ENCODE results near the gene INAFM1.

The INAFM1 gene

DNA sequence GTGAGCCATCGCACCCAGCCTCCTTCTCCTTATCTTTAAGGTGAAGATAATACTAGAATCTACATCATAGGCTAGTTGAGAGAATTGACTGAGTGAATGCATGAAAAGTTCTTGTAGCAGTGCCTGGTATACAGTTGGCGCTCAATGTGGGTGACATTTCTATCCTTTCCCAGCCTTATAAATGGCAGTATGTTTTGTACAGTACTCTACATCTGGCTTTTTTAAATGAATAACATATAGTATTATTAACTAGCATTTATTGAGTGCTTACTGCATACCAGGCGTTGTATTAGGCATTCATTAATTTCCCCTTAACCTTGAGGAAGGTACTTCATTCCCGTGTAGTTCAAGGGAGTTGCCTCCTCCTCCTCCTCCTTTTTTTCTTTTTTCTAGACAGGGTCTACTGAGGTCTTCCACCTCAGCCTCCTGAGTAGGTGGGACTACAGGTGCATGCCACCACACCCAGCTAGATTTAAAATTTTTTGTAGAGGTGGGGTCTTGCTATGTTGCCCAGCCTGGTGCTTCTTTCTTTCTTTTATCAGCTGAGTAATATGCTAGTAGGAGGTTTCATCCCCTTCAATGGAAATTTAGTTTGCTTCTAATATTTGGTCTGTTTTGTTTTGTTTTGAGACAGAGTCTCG, 37.8 kb downstream of the INAFM1 start:
- Histone ChIP-seq H3F3A (ENCODE audit: insufficient read depth, low read length) (no peaks in the 10 kb centered on the region), H3K4me2 (ENCODE audit: low read depth, low read length) (no peak overlapping the region), H3K4me3 (ENCODE audit: low read length) (no peak overlapping the region), H3K9me3 (replicated peaks; ENCODE audit: insufficient read depth, low read length) (no peaks in the 10 kb centered on the region), H3K27ac (ENCODE audit: low read length) (no peak overlapping the region), H3K9ac (ENCODE audit: low read length) (no peak overlapping the region), H3K9me2 (replicated peaks; ENCODE audit: insufficient read depth, low read length) (no peaks in the 10 kb centered on the region), H3K79me2 (ENCODE audit: low read length) (no peaks in the 10 kb centered on the region), H2AFZ (ENCODE audit: low read length) (no peak overlapping the region), H4K20me1 (ENCODE audit: insufficient read depth, low read length) (no peaks in the 10 kb centered on the region), H3K27me3 (replicated peaks; ENCODE audit: insufficient read depth, low read length) (peaks cover 79% of the 10 kb centered on the region), H3K4me1 (ENCODE audit: low read length) (no peaks in the 10 kb centered on the region), H3K36me3 (replicated peaks; ENCODE audit: insufficient read depth, low read length) (no peaks in the 10 kb centered on the region)
- no peak for TF ChIP-seq EZH2 (optimal IDR thresholded peaks at IDR 0.05; ENCODE audit: low read depth, low read length)
- no peak for TF ChIP-seq EZH2phosphoT487 (IDR thresholded peaks at IDR 0.05; ENCODE audit: low read length)
- TF ChIP-seq, protein P1, sequence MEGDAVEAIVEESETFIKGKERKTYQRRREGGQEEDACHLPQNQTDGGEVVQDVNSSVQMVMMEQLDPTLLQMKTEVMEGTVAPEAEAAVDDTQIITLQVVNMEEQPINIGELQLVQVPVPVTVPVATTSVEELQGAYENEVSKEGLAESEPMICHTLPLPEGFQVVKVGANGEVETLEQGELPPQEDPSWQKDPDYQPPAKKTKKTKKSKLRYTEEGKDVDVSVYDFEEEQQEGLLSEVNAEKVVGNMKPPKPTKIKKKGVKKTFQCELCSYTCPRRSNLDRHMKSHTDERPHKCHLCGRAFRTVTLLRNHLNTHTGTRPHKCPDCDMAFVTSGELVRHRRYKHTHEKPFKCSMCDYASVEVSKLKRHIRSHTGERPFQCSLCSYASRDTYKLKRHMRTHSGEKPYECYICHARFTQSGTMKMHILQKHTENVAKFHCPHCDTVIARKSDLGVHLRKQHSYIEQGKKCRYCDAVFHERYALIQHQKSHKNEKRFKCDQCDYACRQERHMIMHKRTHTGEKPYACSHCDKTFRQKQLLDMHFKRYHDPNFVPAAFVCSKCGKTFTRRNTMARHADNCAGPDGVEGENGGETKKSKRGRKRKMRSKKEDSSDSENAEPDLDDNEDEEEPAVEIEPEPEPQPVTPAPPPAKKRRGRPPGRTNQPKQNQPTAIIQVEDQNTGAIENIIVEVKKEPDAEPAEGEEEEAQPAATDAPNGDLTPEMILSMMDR (IDR thresholded peaks at IDR 0.05; ENCODE audit: low read length), result no peak
- DNase-seq, result no peak

DNA sequence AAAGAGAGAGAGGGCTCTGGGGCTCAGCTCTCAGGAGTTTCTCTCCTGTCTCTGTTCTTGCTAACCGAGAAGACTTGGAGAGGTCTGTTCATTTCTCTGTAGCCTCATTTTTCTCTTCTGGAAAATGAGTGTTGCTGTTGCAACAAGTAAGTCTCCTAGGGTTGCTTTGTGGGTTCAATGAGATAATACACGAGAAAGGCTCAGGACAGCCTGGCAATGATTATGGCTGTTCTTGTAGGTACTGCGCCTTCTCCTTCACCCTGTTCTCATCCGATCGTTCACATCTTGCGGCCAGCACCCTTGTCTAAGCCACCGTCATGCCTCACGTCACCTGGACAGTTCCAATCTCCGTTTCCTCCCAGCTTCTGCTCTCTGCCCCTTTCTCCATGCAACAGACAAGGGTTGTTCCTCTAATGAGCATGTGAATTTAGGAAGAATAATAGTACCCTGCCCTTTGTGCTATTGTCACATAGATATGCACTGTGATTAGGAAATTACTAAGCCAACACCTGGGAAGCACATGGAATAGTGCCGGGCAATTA, 39.1 kb downstream of the INAFM1 start:
- no peak overlapping the region for H3K4me2 ChIP-seq (ENCODE audit: low read depth, low read length)
- no peak overlapping the region for H3K9ac ChIP-seq (ENCODE audit: low read length)
- H3K27me3 ChIP-seq (replicated peaks; ENCODE audit: insufficient read depth, low read length), result peaks cover 75% of the 10 kb centered on the region
- no peak for DNase-seq
- H2AFZ ChIP-seq (ENCODE audit: low read length), result no peak overlapping the region
- H4K20me1 ChIP-seq (ENCODE audit: insufficient read depth, low read length), result no peaks in the 10 kb centered on the region
- H3K27ac ChIP-seq (ENCODE audit: low read length), result no peak overlapping the region
- no peaks in the 10 kb centered on the region for H3K36me3 ChIP-seq (replicated peaks; ENCODE audit: insufficient read depth, low read length)
- no peaks in the 10 kb centered on the region for H3K4me1 ChIP-seq (ENCODE audit: low read length)
- H3K9me2 ChIP-seq (replicated peaks; ENCODE audit: insufficient read depth, low read length), result no peaks in the 10 kb centered on the region
- no peaks in the 10 kb centered on the region for H3K79me2 ChIP-seq (ENCODE audit: low read length)
- TF ChIP-seq, protein P1 (IDR thresholded peaks at IDR 0.05; ENCODE audit: low read length), result no peak
- TF ChIP-seq EZH2 (optimal IDR thresholded peaks at IDR 0.05; ENCODE audit: low read depth, low read length), result no peak
- TF ChIP-seq EZH2phosphoT487 (IDR thresholded peaks at IDR 0.05; ENCODE audit: low read length), result no peak
- H3K9me3 ChIP-seq (replicated peaks; ENCODE audit: insufficient read depth, low read length), result no peaks in the 10 kb centered on the region
- H3F3A ChIP-seq (ENCODE audit: insufficient read depth, low read length), result no peaks in the 10 kb centered on the region
- no peak overlapping the region for H3K4me3 ChIP-seq (ENCODE audit: low read length)

DNA sequence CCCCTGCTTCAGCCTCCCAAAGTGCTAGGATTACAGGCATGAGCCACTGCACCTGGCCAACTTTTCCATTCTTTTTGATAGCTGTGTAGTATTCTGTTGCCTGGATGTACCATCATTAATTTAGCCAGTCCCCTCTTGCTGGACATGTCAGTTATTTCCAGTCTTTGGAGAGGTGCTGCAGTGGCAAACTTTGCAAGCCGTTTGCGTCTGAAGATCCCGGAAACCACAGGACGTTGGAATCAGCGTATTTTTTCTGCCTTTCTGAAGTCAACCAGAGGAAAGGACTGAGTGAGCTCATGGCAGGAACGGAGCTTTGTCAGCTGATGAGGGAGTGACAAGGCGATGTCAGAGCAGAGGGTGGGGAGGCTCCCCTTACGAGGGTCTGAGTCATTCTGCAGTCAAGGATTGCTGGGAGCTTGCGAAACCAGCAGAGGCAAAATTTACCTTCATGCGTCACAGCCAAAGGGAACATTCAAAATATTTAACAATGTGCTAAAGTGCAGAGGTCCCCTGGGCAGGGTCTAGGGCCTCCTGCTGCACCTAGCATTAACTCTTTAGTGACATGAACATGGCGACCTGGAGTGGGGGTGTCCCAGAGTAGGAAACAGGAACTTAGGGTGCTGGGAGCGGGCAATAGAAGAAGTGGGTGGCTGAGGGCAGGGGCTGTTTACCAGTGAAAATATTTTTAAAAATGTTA, 40.6 kb downstream of the INAFM1 start:
- H3F3A ChIP-seq (ENCODE audit: insufficient read depth, low read length), result no peaks in the 10 kb centered on the region
- H3K4me3 ChIP-seq (ENCODE audit: low read length), result no peak overlapping the region
- no peaks in the 10 kb centered on the region for H3K9me2 ChIP-seq (replicated peaks; ENCODE audit: insufficient read depth, low read length)
- H4K20me1 ChIP-seq (ENCODE audit: insufficient read depth, low read length), result no peaks in the 10 kb centered on the region
- no peak overlapping the region for H2AFZ ChIP-seq (ENCODE audit: low read length)
- H3K27me3 ChIP-seq (replicated peaks; ENCODE audit: insufficient read depth, low read length), result peaks cover 75% of the 10 kb centered on the region
- H3K36me3 ChIP-seq (replicated peaks; ENCODE audit: insufficient read depth, low read length), result no peaks in the 10 kb centered on the region
- no peaks in the 10 kb centered on the region for H3K4me1 ChIP-seq (ENCODE audit: low read length)
- no peak overlapping the region for H3K27ac ChIP-seq (ENCODE audit: low read length)
- TF ChIP-seq, protein P1 (IDR thresholded peaks at IDR 0.05; ENCODE audit: low read length), result no peak
- no peak for TF ChIP-seq EZH2phosphoT487 (IDR thresholded peaks at IDR 0.05; ENCODE audit: low read length)
- no peak for TF ChIP-seq EZH2 (optimal IDR thresholded peaks at IDR 0.05; ENCODE audit: low read depth, low read length)
- H3K9ac ChIP-seq (ENCODE audit: low read length), result no peak overlapping the region
- DNase-seq, result peak; percentile 24
- H3K79me2 ChIP-seq (ENCODE audit: low read length), result no peaks in the 10 kb centered on the region
- no peaks in the 10 kb centered on the region for H3K9me3 ChIP-seq (replicated peaks; ENCODE audit: insufficient read depth, low read length)
- H3K4me2 ChIP-seq (ENCODE audit: low read depth, low read length), result 0 out of 2 replicates have a peak overlapping the region, but pooled peaks have one; percentile 15

Measured in MM.1S (cell line).